HEK293 (cell line): ENCODE data around the gene COX10.

Experiments
- ZNF221 ChIP-seq: fragments of 450-650 bp; formaldehyde crosslinking; IDR thresholded peaks from 2 replicates; pipeline ENCODE4 v1.5.1; 2017; ENCODE audit warnings: missing biosample characterization, missing genetic modification characterization, borderline replicate concordance
- ZNF623 ChIP-seq: fragments of 450-650 bp; formaldehyde crosslinking; IDR thresholded peaks from 2 replicates; pipeline ENCODE4 v1.5.1; 2016; ENCODE audit warnings: missing biosample characterization, missing genetic modification characterization

- TF ChIP-seq ZNF623 (tag by site-specific recombination) (no peak), ZNF221 (tag by site-specific recombination) (no peak)
Measured at GRCh38 chr17:14156689-14157088, 87.4 kb downstream of the COX10 start.
